ENCODE results near the gene PCDHB6. TPM values are rescaled to one million over a fixed set of nuclear protein-coding genes. Genes with fewer than 3 reads are reported as not detected.

Gene PCDHB6
- under 0.01 and 0.09 TPM in 2 replicates for total RNA-seq

GRCh38 chr5:141149812-141150211, at the start of gene PCDHB6:
Gene PCDHB6, plus strand, starts transcription at chr5:141150057. Its CDS starts 201 bp downstream, at chr5:141150258.

GRCh38 chr5:141100243-141100805, 49.5 kb upstream of the PCDHB6 start, which contains the start of gene PCDHB3:
Gene PCDHB3, plus strand, starts transcription at chr5:141100473. Its CDS starts 177 bp downstream, at chr5:141100650.

GRCh38 chr5:141121563-141121962, 28.3 kb upstream of the PCDHB6 start, which contains the start of gene PCDHB4:
Gene PCDHB4, plus strand, starts transcription at chr5:141121818. Its CDS starts 181 bp downstream, at chr5:141121999.

GRCh38 chr5:141135030-141135717, 14.7 kb upstream of the PCDHB6 start, which contains the start of gene PCDHB5:
Gene PCDHB5, plus strand, starts transcription at chr5:141135206. Its CDS starts 229 bp downstream, at chr5:141135435.

GRCh38 chr5:141172381-141173204, 22.7 kb downstream of the PCDHB6 start, which contains the start of gene PCDHB7:
Gene PCDHB7, plus strand, starts transcription at chr5:141172644. Its CDS starts 192 bp downstream, at chr5:141172836.

GRCh38 chr5:141177577-141178191, 27.8 kb downstream of the PCDHB6 start, which contains the start of gene PCDHB8:
Gene PCDHB8, plus strand, starts transcription at chr5:141177790. Its CDS starts 245 bp downstream, at chr5:141178035.

GRCh38 chr5:141182248-141182647, 32.4 kb downstream of the PCDHB6 start, which contains the start of gene PCDHB16:
Gene PCDHB16, plus strand, starts transcription at chr5:141182387. Its CDS starts 173 bp downstream, at chr5:141182560.

GRCh38 chr5:141186897-141187512, 37.1 kb downstream of the PCDHB6 start, which contains the start of gene PCDHB9:
Gene PCDHB9, plus strand, starts transcription at chr5:141187161. Its CDS starts 158 bp downstream, at chr5:141187319.

GRCh38 chr5:141192110-141192725, 42.4 kb downstream of the PCDHB6 start, which contains the start of gene PCDHB10:
Gene PCDHB10, plus strand, starts transcription at chr5:141192353. Its CDS starts 200 bp downstream, at chr5:141192553.

GRCh38 chr5:141199359-141200235, 49.7 kb downstream of the PCDHB6 start, which contains the start of gene PCDHB11:
Gene PCDHB11, plus strand, starts transcription at chr5:141199627. Its CDS starts 148 bp downstream, at chr5:141199775.

Other genes with a start within 250 kb of the PCDHB6 start
- 0.14 and 0.18 TPM in 2 replicates for gene PCDHAC1, start 223.8 kb upstream of the PCDHB6 start, total RNA-seq
- 0.14 and 0.28 TPM in 2 replicates for gene PCDHAC2, start 183.6 kb upstream of the PCDHB6 start, total RNA-seq
- not detected in 2 replicates for gene PCDHB1, start 98.7 kb upstream of the PCDHB6 start, total RNA-seq
- 1.6 and 1.8 TPM in 2 replicates for gene PCDHB2, start 55.4 kb upstream of the PCDHB6 start, total RNA-seq
- 0.55 and 0.57 TPM in 2 replicates for gene PCDHB3, start 49.6 kb upstream of the PCDHB6 start, total RNA-seq
- gene PCDHB4, start 28.2 kb upstream of the PCDHB6 start, total RNA-seq, result 0.09 and 0.14 TPM in 2 replicates
- gene PCDHB5, start 14.9 kb upstream of the PCDHB6 start, total RNA-seq, result 0.57 and 1.4 TPM in 2 replicates
- gene PCDHB7, start 22.6 kb downstream of the PCDHB6 start, total RNA-seq, result 0.18 and 0.71 TPM in 2 replicates
- 0.09 and 0.43 TPM in 2 replicates for gene PCDHB8, start 27.7 kb downstream of the PCDHB6 start, total RNA-seq
- gene PCDHB16, start 32.3 kb downstream of the PCDHB6 start, total RNA-seq, result 0.18 and 0.85 TPM in 2 replicates
- gene PCDHB9, start 37.1 kb downstream of the PCDHB6 start, total RNA-seq, result 0.09 and 0.14 TPM in 2 replicates
- 0.28 and 0.71 TPM in 2 replicates for gene PCDHB10, start 42.3 kb downstream of the PCDHB6 start, total RNA-seq
- gene PCDHB11, start 49.6 kb downstream of the PCDHB6 start, total RNA-seq, result 0.18 and 0.28 TPM in 2 replicates
- gene PCDHB12, start 58.7 kb downstream of the PCDHB6 start, total RNA-seq, result 0.09 and 0.43 TPM in 2 replicates
- gene PCDHB13, start 63.9 kb downstream of the PCDHB6 start, total RNA-seq, result 0.28 TPM in 2 replicates
- gene PCDHB14, start 73.3 kb downstream of the PCDHB6 start, total RNA-seq, result 0.46 and 0.85 TPM in 2 replicates
- gene PCDHB15, start 95.3 kb downstream of the PCDHB6 start, total RNA-seq, result 0.46 and 0.71 TPM in 2 replicates
- gene SLC25A2, start 154.0 kb downstream of the PCDHB6 start, total RNA-seq, result 0.14 and 0.18 TPM in 2 replicates
- 75.2 and 97.5 TPM in 2 replicates for gene TAF7, start 170.7 kb downstream of the PCDHB6 start, total RNA-seq
- gene PCDHGA1, start 180.5 kb downstream of the PCDHB6 start, total RNA-seq, result 1.1 TPM in 2 replicates
- gene PCDHGA2, start 188.7 kb downstream of the PCDHB6 start, total RNA-seq, result 2.7 and 2.8 TPM in 2 replicates
- gene PCDHGA3, start 193.8 kb downstream of the PCDHB6 start, total RNA-seq, result 0.85 and 1.4 TPM in 2 replicates
- gene PCDHGB1, start 200.0 kb downstream of the PCDHB6 start, total RNA-seq, result 2.3 and 3.3 TPM in 2 replicates
- gene PCDHGA4, start 205.0 kb downstream of the PCDHB6 start, total RNA-seq, result 3.3 and 4.5 TPM in 2 replicates
- gene PCDHGB2, start 209.9 kb downstream of the PCDHB6 start, total RNA-seq, result 2.4 and 2.7 TPM in 2 replicates
- 1.3 TPM in 2 replicates for gene PCDHGA5, start 214.1 kb downstream of the PCDHB6 start, total RNA-seq
- 5.3 and 5.4 TPM in 2 replicates for gene PCDHGB3, start 220.2 kb downstream of the PCDHB6 start, total RNA-seq
- gene PCDHGA6, start 223.8 kb downstream of the PCDHB6 start, total RNA-seq, result 3.0 and 3.2 TPM in 2 replicates
- gene PCDHGA7, start 232.7 kb downstream of the PCDHB6 start, total RNA-seq, result 4.1 and 4.6 TPM in 2 replicates
- gene PCDHGB4, start 237.6 kb downstream of the PCDHB6 start, total RNA-seq, result 26.9 and 27.5 TPM in 2 replicates
- gene PCDHGA8, start 242.6 kb downstream of the PCDHB6 start, total RNA-seq, result 3.0 and 3.3 TPM in 2 replicates
- 15.9 and 19.9 TPM in 2 replicates for gene PCDHGB5, start 247.9 kb downstream of the PCDHB6 start, total RNA-seq

All from smooth muscle cell of bladder (primary cell).